ENCODE data around the gene RTN1. TPM values are rescaled to one million over a fixed set of nuclear protein-coding genes. Genes with fewer than 3 reads are reported as not detected.

Gene RTN1
- total RNA-seq, 2 donors from 2014 or later = 0.84 to 4.7 TPM

- no peak overlapping the region for H3K27ac ChIP-seq
- no peaks in the 10 kb centered on the region for H3K36me3 ChIP-seq
- DNase-seq = no peak
- no peaks in the 10 kb centered on the region for H3K9me3 ChIP-seq
- TF ChIP-seq CTCF (IDR thresholded peaks at IDR 0.05) = no peak
- H3K4me3 ChIP-seq = no peak overlapping the region
- H3K27me3 ChIP-seq = no peaks in the 10 kb centered on the region
- H3K4me1 ChIP-seq = no peaks in the 10 kb centered on the region
- H3K9ac ChIP-seq (ENCODE audit: low read depth in 2 of 2, low read length in 2 of 2) = no peak overlapping the region
- intact Hi-C loops (cut with DNase I) = no loop called here
These were observed 25.3 kb downstream of the RTN1 start for GRCh38 chr14:59845245-59845644.

DNA sequence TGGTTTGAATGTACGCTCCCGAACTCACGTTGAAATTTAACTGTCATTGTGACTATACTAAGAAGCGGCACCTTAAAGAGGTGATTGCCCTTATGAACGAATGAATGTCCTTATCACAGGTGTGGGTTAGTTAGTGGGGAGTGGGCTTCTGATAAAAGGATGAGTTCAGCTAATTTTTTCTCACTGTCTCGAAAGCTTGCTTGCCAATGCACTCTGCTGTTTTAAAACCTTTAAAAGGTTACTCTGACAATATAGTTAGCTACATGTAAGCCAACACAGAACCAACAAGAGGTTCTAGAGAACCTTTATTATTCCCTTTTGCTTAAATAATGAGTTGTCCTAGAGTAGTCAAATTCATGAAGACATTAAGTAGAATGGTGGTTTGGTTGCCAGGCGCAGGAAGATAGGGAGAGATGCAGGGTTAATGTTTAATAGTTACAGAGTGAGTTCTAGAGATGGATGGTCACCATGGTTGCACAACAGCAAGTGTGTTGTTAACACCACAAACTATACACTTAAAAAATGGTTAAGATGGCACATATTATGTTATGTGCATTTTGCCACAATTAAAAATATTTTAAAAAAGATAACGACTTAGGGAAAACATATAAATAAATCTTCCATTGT lies 26.3 kb downstream of the RTN1 start:
- Histone ChIP-seq H3K36me3 (no peaks in the 10 kb centered on the region), H3K27me3 (no peaks in the 10 kb centered on the region), H3K4me3 (no peak overlapping the region), H3K27ac (no peak overlapping the region), H3K4me1 (no peaks in the 10 kb centered on the region), H3K9ac (ENCODE audit: low read depth in 2 of 2, low read length in 2 of 2) (no peak overlapping the region), H3K9me3 (no peaks in the 10 kb centered on the region)
- DNase-seq = no peak
- intact Hi-C loops (cut with DNase I) = no loop called here
- no peak for TF ChIP-seq CTCF (IDR thresholded peaks at IDR 0.05)

GRCh38 chr14:59836116-59836515 lies 34.5 kb downstream of the RTN1 start:
- DNase-seq = no peak
- intact Hi-C loops (cut with DNase I) = no loop called here
- H3K4me1 ChIP-seq = no peaks in the 10 kb centered on the region
- no peaks in the 10 kb centered on the region for H3K36me3 ChIP-seq
- no peaks in the 10 kb centered on the region for H3K9me3 ChIP-seq
- H3K9ac ChIP-seq (ENCODE audit: low read depth in 2 of 2, low read length in 2 of 2) = no peak overlapping the region
- no peak for TF ChIP-seq CTCF (IDR thresholded peaks at IDR 0.05)
- no peaks in the 10 kb centered on the region for H3K27me3 ChIP-seq
- H3K27ac ChIP-seq = no peak overlapping the region
- H3K4me3 ChIP-seq = no peak overlapping the region

DNA sequence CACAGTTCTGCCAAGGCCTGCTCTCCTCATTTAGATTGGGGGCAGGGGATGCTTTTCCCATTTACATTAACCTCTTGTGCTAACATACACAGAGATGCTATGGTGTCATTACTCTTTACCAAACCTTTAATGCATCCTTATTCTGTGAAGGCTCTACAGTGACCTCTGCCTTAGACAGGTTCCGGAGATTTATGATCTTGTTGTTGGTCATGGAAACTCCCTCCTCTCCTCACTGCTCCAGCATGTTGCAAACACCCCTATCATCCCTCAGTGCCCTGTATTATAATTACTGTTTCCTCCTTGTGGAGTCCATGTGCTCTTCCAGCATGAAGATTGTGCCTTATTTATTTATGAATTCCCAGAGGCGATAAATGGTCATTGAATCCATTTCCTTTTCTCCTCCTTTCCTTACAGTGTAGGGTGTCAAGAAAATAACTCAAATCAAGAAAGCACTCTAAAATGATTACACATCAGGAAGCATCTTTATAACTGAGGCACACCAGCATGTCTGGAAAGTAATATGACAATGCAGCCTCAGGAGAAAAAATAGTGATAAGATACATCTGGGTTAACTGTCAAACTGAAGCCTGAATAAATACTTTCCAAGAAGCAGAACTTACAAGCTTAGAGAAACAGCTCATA lies 37.8 kb downstream of the RTN1 start:
- TF ChIP-seq CTCF (IDR thresholded peaks at IDR 0.05) = no peak
- H3K4me1 ChIP-seq = no peaks in the 10 kb centered on the region
- no peak overlapping the region for H3K9ac ChIP-seq (ENCODE audit: low read depth in 2 of 2, low read length in 2 of 2)
- no peak overlapping the region for H3K4me3 ChIP-seq
- H3K9me3 ChIP-seq = no peaks in the 10 kb centered on the region
- no peak overlapping the region for H3K27ac ChIP-seq
- H3K36me3 ChIP-seq = no peaks in the 10 kb centered on the region
- H3K27me3 ChIP-seq = no peaks in the 10 kb centered on the region
- DNase-seq = no peak
- intact Hi-C loops (cut with DNase I) = no loop called here

DNA sequence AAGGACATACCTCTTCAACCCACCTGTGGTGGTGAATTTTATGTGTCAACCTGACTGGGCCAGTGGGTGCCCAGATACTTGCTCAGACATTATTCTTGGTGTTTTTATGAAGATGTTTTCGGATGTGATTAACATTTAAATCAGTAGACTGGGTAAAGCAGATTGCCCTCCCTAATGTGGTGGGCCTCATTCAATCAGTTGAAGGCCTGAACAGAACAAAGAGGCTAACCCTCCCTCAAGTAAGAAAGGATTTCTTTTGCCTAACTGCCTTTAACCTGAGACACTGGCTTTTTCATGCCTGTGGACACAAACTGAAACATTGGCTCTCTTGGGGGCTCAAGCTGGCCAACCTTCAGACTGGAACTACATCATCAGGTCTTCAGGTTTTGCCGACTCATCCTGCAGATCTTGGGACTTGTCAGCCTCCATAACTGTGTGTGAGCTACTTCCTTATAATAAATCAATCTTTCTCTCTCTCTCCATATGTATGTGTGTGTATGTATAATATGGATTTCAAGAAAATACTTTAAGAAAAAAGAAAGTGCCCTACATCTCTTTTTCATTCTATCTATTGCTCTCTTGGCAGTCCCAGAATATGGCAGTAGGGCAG lies 39.4 kb downstream of the RTN1 start:
- Histone ChIP-seq H3K4me3 (no peak overlapping the region), H3K27me3 (no peaks in the 10 kb centered on the region), H3K9ac (ENCODE audit: low read depth in 2 of 2, low read length in 2 of 2) (no peak overlapping the region), H3K36me3 (no peaks in the 10 kb centered on the region), H3K9me3 (no peaks in the 10 kb centered on the region), H3K27ac (no peak overlapping the region), H3K4me1 (no peaks in the 10 kb centered on the region)
- TF ChIP-seq CTCF (IDR thresholded peaks at IDR 0.05) = no peak
- intact Hi-C loops (cut with DNase I) = no loop called here
- DNase-seq = no peak
